Kidney (tissue), 14 donors: ENCODE results near the gene EBF3. TPM values are rescaled to one million over a fixed set of nuclear protein-coding genes. Genes with fewer than 3 reads are reported as not detected.

Experiments
- DNase-seq, 5 donors: peaks; one replicate each; pipeline ENCODE4 v3.0.0-alpha.2; 2013 to 2020
- FAIRE-seq: peaks from 2 replicates; lab custom pipeline; 2012; peaks lifted over from hg19 to GRCh38; lab: Jason Lieb, UNC
- H3K27ac ChIP-seq, 2 donors: one replicate each; pipeline ENCODE4 v1.7.0; 2013; ENCODE audit warnings: low read depth in 2 of 2, low read length in 2 of 2, inconsistent platforms in 1 of 2
- H3K27me3 ChIP-seq: one replicate; pipeline ENCODE4 v1.7.1; 2013; ENCODE audit warnings: low read length, inconsistent platforms; ENCODE audit not compliant: control insufficient read depth, insufficient read depth
- H3K36me3 ChIP-seq, 3 donors: one replicate each; pipeline versions ENCODE4 v1.7.0 to v1.7.1; 2013; ENCODE audit warnings: low read length in 3 of 3, control low read depth in 1 of 3, inconsistent platforms in 1 of 3; ENCODE audit not compliant: insufficient read depth in 3 of 3, control insufficient read depth in 2 of 3
- H3K4me1 ChIP-seq, 3 donors: one replicate each; pipeline versions ENCODE4 v1.7.0 to v1.7.1; 2013; ENCODE audit warnings: low read length in 3 of 3, inconsistent platforms in 1 of 3, low read depth in 1 of 3; ENCODE audit not compliant: control insufficient read depth in 2 of 3, insufficient read depth in 2 of 3
- H3K4me3 ChIP-seq, 3 donors: one replicate each; pipeline versions ENCODE4 v1.7.0 to v1.8.1; 2013; ENCODE audit warnings: low read length in 3 of 3, control low read depth in 1 of 3, inconsistent platforms in 1 of 3
- H3K9ac ChIP-seq, 3 donors: one replicate each; pipeline versions ENCODE4 v1.7.0 to v1.7.1; 2013; ENCODE audit warnings: low read length in 3 of 3, control low read depth in 1 of 3, inconsistent platforms in 1 of 3
- H3K9me3 ChIP-seq, 3 donors: one replicate each; pipeline versions ENCODE4 v1.7.0 to v1.7.1; 2013; ENCODE audit warnings: low read length in 3 of 3, control low read depth in 1 of 3, inconsistent platforms in 1 of 3; ENCODE audit not compliant: control insufficient read depth in 2 of 3, insufficient read depth in 1 of 3
- CTCF ChIP-seq: IDR thresholded peaks from 3 replicates; pipeline ENCODE4 v1.5.1; 2012; ENCODE audit warnings: mild to moderate bottlenecking, moderate library complexity, borderline replicate concordance; ENCODE audit not compliant: insufficient read depth; ENCODE audit errors: extremely low read depth
- intact Hi-C: fragments of 100-400 bp; cut with DNase I; formaldehyde crosslinking; loops from one replicate; pipeline ENCODE4 v1.11.1; 2022
- polyA plus RNA-seq: library from polyadenylated mRNA; stranded (reverse); fragments of 350-450 nt; fragmentation: Illumina TruSeq; extraction: RNeasy Lipid Tissue Mini Kit (QIAGEN cat#74804); gene quantifications from one replicate; pipeline ENCODE4 v1.2.3, GENCODE V29; 2014; ENCODE audit warnings: low read depth, low replicate concordance; ENCODE audit not compliant: insufficient read depth
- total RNA-seq: library from RNA; stranded (reverse); fragmentation: NEBNext Ultra II Directional; extraction: Animal tissue kit (Norgen Biotek cat#: 25700); gene quantifications from one replicate; pipeline ENCODE4 v1.2.1, GENCODE V29; 2021
- donor health status: control.
- donor health status: control.
- donor health status: control.
- donor health status: control.
- donor health status: control.
- donor health status: DM: yes; HTN: yes; CAD: no.
- donor health status: Normal renal cell carcinoma (clear cell type).

The EBF3 gene
- total and polyA plus RNA-seq, 2 donors from 2014 or later = 0.09 to 0.98 TPM

DNA sequence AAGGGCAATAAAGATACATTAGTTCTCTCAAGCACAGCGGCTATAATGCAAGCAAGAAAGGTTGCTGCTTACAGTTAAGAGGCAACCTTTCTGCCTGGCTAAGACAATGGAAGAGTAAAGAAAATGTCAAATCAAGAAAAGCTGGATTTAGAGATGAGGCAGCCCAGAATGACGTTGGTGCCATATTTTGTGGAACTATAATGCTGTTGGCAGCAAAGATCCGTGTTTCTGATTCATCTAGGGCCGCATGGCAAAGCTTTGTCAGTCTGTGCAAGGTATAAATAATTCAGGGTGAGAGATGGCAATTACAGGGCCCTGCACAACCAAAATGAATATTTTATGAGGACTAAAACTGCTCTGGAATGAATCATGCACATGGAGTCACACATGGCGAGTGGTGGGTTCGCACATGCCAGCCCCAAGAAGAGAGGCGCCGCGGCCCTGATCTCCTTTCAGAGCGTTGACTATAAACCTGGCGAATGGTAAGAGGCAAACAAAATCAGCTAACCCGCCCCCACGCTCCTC, 76.6 kb downstream of the EBF3 start:
- intact Hi-C loops = no loop called here
- no peak for TF ChIP-seq CTCF
- no peak for DNase-seq
- Histone ChIP-seq H3K4me1 (no peaks in the 10 kb centered on the region), H3K36me3 (no peaks in the 10 kb centered on the region), H3K4me3 (no peak overlapping the region), H3K9me3 (no peaks in the 10 kb centered on the region), H3K27me3 (no peaks in the 10 kb centered on the region), H3K27ac (no peak overlapping the region), H3K9ac (no peak overlapping the region)
- FAIRE-seq = no peak

- DNase-seq (no peak), FAIRE-seq (no peak)
Observed at GRCh38 chr10:129886263-129886662, 77.8 kb downstream of the EBF3 start.

GRCh38 chr10:129885526-129885925, 78.5 kb downstream of the EBF3 start:
- H3K4me3 ChIP-seq = no peak overlapping the region
- FAIRE-seq = no peak
- H3K9me3 ChIP-seq = no peaks in the 10 kb centered on the region
- H3K27me3 ChIP-seq = no peaks in the 10 kb centered on the region
- DNase-seq = no peak
- H3K27ac ChIP-seq = no peak overlapping the region
- no peaks in the 10 kb centered on the region for H3K4me1 ChIP-seq
- no peaks in the 10 kb centered on the region for H3K36me3 ChIP-seq
- H3K9ac ChIP-seq = no peak overlapping the region
- no peak for TF ChIP-seq CTCF
- intact Hi-C loops = no loop called here

More at GRCh38 chr10:129886263-129886662, 77.8 kb downstream of the EBF3 start:
- TF ChIP-seq CTCF = no peak
- Histone ChIP-seq H3K9me3 (no peaks in the 10 kb centered on the region), H3K36me3 (no peaks in the 10 kb centered on the region), H3K4me1 (no peaks in the 10 kb centered on the region), H3K27me3 (no peaks in the 10 kb centered on the region), H3K9ac (no peak overlapping the region), H3K27ac (no peak overlapping the region), H3K4me3 (no peak overlapping the region)
- intact Hi-C loops = no loop called here
